HG03060 (cell line): ENCODE results near the gene SEPSECS.

Source experiments
- ATAC-seq: cut with Tn5 transposase; IDR thresholded peaks from one replicate; pipeline ENCODE4 v1.9.1; 2021; ENCODE audit warnings: low read depth, moderate number of reproducible peaks; ENCODE audit not compliant: unreplicated experiment

SEPSECS gene

DNA sequence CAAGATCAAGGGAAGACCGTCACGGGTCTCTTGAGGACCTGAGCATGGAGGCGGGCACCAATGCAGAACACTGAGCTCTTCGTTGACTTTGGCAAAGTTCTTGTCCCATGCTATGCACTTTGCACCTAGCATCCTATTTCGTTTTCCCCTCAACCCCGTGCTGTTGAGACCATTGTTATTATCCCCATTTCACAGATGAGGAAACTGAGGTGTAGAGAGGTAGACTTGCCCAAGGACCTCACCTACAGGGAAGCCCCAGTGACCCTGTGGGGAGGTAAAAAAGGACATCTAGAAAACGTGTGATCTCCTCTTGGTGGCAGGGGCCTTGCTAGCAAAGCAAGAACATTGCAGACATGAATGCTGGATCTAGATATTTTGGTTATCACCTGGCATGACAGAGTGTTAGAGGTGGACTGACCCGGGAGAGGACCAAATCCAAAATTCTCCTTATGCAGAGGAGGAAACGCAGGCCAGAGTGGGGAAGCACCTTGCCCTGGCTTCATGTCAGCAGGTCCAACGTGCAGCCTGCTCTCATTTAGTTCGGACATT lies 48.5 kb downstream of the SEPSECS start:
- no peak for ATAC-seq

GRCh38 chr4:25110527-25111329 lies 49.5 kb downstream of the SEPSECS start:
- no peak for ATAC-seq

DNA sequence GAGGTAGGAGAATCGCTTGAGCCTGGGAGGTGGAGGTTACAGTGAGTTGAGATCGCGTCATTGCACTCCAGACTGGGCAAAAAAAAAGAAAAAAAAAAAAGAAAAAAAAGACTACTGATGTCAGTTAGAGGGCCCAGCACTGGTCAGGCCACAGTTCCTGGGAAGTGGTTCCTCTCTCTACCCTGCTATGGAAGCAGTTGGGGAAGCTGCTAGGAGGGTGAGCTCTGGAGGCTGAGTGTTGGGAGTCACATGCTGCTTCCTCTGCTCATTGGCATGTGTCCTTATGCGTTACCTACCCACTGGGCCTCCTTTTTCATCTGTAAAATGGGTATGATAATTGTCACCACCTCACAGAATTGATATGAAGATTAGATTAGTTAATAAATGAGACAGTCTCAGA lies 50.7 kb downstream of the SEPSECS start:
- no peak for ATAC-seq

- ATAC-seq = no peak
Observed at GRCh38 chr4:25108556-25108955, 51.7 kb downstream of the SEPSECS start.

- no peak for ATAC-seq
Observed at GRCh38 chr4:25107827-25108516, 52.3 kb downstream of the SEPSECS start.

DNA sequence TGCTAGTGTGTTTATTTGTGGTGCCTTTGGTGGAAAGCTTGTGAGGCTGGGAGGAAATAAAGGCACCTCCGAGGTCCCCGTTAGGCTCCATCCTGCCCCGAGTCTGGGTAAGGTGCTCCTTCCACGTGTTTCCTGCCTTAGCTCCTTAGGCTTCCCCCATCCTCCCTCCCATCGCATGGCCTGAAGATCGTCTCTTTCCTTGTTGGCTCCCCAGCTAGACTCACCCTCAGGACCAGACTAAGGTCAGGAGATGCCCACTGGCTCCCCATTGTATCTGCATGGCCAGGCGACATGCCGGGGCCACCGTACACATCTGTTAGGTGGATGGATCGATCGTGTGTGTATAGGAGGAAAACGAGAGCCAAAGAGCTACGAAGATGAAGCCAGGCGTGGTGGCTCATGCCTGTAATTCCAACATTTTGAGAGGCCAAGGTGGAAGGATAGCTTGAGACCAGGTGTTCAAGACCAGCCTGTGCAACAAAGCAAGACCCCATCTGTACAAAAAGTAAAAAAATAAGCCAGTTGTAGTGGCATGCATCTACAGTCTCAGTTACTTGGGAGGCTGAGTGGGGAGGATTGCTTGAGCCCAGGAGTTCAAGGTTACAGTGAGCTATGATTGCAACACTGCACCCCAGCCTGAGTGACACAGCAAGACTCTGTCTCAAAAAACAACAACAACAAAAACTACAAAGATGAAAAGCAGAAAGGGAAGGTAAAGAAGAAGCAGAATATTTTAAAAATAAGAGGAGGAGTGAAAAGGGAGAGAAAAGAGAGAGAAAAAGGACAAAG lies 53.7 kb downstream of the SEPSECS start:
- ATAC-seq = no peak

DNA sequence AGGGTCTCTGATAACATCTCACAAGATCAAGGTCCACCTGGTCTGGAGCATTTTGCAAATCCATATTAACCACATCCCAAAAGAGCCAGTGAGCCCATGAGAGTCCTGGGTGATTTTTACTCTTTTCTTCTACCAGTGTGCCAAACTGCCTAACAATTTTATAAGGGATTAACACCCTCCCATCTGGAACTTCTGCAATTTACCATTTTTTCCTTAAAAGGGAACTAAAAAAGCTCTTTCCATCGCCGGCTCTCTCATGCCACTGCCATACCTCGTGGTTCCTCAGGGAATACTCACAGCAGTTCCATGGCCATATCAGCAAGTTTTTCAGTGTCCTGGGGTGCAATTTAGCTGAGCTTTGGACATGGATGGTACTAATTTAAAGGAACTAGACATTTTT lies 55.7 kb downstream of the SEPSECS start:
- no peak for ATAC-seq

- ATAC-seq = no peak
Observed at GRCh38 chr4:25103418-25103817, 56.8 kb downstream of the SEPSECS start.

DNA sequence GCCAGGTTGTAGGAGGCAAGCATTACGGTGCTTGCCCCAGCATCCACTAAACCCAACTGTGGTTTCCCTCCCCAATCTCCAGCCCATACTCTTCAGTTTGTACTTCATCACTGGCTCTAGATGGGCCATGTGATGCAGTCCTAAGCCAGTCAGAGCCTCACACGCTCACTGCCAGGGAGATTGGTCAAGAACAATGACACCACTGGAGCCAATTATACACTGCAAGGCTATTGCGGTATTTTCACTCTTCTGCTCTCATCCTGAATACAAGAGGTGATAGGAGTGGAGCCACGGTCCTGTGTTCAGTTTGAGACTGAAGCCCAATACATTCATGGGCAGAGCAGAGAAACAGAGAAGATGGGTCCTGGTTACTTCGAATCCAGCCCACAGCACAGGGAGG lies 58.4 kb downstream of the SEPSECS start:
- no peak for ATAC-seq

DNA sequence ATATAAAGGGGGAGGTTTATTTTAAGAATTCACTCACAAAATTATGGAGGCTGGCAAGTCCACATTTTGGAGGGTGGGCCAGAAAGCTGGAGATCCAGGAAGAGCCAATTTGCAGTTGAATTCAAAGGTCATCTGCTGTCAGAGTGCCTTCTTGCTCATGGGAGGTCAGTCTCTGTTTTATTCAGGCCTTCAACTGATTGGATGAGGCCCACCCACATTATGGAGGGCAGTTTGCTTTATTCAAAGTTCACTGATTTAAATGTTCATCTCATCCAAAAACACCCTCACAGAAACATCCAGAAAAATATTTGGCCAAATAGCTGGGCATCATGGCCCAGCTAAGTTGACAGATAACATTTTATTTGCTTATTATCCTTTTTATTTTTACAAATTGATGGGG lies 59.5 kb downstream of the SEPSECS start:
- ATAC-seq = no peak

- ATAC-seq = no peak
Observed at GRCh38 chr4:25100021-25100555, 60.2 kb downstream of the SEPSECS start.

DNA sequence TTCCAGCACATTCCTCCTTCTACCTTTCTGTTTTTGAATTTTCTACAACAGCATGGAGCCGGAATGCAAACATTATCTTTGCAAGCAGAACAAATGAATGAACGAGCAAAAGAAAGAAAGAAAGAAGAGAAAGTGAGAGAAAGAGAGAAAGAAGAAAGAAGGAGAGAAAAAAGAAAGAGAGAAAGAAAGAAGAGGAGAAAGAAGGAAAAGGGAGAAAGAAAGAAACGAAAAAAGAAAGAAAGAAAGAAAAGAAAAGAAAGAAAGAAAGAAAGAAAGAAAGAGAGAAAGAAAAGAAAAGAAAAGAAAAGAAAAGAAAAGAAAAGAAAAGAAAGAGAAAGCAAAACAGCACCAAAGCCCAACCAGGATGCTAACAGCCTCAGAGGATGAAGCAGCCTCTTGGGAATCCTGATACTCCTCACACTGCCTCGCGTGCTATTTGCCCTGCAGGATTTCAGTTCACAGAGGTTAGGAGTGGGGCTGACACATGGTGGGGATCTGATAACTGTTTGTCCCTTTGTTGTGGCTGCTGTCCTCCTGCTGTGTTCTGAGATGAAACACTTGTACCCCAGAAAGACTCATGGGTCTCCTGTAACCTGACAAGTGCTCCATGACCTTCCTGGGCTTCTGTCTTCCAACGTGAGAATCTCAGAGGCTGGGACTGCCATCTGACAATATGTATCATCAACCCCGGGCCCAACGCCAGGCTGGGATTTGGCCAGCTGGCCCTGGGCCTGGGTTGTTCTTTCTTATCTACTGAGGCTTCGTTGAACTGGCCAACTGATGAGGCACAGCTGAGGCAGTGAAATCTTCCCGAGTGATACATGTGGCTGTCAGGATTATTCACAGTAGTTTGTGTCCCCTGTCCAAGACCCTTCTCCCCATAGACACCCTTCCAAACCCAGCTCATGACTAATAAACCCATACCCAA lies 61.0 kb downstream of the SEPSECS start:
- ATAC-seq = no peak

DNA sequence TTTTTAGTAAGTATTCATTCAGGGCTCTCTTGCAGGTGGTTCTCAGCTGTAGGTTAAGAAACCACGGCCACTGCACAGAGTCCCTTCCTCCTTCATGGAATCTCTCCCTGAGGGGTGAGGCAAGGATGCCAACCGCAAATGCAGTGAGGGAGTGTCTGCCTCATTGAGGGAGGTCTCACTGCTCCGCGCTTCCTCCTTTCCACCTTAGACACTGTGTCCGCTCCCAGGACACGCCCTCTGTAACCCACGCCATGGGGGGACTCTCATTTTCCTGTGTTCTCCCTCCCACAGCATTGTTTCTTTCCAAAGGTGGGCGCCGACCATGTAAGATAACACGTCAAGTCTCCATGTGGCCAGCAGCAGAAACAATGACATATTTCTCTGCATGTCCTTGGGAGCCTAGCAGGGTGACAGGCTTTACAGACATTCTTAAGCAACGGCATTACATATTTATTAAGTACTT lies 63.2 kb downstream of the SEPSECS start:
- ATAC-seq = no peak

GRCh38 chr4:25096251-25096980 lies 63.8 kb downstream of the SEPSECS start:
- ATAC-seq = no peak

- ATAC-seq = no peak
Observed at GRCh38 chr4:25095837-25096236, 64.4 kb downstream of the SEPSECS start.

DNA sequence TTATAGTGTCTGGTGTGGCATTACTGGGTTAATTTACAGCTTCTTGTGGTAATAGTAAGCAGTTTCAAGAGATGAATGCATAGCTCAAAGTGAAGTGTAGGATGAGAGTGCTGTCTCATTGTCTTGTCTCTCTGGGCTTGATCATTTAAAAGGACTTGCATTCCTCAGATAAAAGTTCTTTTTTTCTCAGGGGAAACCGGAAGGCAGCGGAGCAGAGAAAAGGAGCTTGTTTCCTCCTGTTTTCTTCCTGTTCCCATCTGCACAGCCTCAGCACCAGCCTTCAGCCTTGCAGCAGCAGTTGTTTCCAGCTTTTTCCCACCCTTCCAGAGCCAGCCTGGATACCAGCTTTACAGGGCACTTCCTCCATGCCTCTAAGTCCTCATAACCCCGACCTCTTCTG lies 68.1 kb downstream of the SEPSECS start:
- no peak for ATAC-seq

DNA sequence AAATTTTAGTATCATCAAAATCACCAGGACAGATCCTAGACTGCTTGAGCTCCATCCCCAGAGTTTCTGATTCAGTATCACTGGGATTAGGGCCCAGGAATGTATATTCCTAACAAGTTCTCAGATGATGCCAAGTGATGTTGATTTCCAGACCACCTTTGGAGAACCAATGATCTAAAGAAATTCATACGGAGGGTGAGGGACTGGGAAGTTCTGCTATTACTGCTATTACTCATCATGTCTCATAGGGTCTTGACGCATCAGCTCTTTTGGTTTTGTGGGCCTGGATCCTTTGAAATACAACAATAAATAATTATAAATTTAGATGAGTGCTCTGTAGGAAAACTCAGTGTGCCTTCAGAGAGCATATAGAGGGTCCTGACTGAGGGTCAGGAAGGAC lies 69.7 kb downstream of the SEPSECS start:
- ATAC-seq = no peak

DNA sequence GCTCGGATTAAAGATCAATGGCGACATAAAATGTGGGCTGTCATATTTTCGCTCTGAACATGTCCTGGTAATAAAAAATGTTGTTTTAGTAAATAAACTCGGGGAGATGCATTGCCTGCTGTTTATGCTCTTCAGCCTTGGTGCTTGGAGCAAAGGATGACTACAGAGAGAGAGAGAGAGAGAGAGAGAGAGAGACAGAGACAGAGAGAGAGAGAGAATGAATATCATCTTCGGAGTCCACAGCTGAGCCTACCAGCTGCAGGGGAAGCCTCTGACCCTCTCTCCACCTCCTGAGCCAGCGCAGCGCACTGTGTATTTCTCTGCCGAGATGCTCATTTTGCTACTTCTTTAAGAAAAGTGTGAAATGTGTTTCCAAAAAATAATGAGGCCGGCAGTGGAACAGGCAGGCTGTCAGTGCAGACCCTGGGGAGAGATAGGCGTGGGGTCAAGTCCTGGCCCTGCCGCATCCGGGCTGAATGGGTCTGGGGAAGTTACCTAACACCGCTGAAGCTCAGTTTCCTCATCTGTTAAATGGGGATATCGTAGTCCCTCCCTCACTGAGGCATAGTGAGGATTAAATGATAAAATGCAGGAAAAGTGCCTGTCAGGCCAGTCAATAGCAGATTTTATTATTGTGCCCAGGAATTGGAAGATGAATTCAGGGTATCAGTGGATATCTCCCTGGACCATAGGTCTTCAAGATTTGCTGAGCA lies 71.0 kb downstream of the SEPSECS start:
- ATAC-seq = no peak
